GM12801 (cell line): Measurements from ENCODE around the gene SUSD3.

Experiments used
- CTCF ChIP-seq: IDR thresholded peaks from one replicate; pipeline ENCODE4 v1.5.1; 2011; ENCODE audit warnings: control low read depth; ENCODE audit not compliant: insufficient read length; ENCODE audit errors: extremely low read depth

The SUSD3 gene

GRCh38 chr9:93122721-93123221, 64.3 kb downstream of the SUSD3 start:
- TF ChIP-seq CTCF, result no peak

DNA sequence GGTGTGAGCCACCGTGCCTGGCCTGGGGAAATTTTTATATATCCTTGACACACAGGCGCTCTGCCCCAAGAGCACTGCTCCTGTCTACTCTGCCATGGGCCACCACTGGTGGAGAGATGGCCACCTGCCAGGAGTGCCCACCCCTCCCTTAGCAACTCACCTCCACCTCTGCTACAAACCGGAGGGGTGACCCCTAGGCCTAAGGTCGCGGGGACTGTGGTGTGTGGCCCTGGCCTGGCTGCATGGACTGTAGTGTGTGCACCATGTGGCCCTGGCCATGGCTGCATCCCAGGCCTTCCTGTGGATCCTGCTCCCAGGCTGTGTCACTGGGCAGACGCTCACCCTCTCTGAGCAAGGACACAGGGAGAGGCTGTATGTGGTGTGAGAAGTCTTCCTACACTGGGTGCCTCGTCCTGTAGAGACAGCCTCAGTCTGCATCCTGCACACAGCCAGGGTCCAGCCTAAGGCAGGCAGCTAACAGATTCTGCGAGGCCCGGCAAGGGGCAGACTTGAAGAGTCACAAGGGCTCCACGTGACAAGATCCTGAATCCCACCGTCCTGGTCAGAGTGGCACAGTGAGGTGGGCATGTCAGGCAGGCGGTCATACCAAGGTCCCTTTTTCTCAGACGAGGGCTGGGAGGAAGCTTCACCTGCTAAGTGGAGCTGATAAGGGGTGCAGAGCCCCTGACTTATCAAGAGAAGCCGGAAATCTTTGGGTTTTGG, 65.2 kb downstream of the SUSD3 start:
- no peak for TF ChIP-seq CTCF

DNA sequence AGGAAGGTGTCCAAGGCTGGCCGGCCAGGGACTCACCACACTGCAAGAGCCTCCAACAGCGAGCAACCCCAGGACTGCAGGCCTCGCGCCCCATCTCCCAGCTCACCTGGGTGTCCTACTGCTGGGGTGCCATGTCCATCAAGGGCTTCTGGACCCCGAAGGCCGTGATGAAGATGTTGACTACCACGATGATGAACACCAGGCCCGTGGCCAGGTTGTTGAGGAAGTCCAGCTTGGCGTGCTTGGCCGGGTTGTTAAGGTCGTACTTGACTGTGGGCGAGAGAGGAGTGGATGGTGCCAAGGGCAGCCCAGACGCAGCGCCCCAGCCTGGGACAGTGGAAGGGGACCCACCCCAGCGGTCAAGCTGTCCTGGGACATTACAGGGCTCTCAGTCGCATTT, 66.3 kb downstream of the SUSD3 start:
- TF ChIP-seq CTCF, result no peak

- TF ChIP-seq CTCF, result no peak
Observed at GRCh38 chr9:93125331-93125894, 66.9 kb downstream of the SUSD3 start.

DNA sequence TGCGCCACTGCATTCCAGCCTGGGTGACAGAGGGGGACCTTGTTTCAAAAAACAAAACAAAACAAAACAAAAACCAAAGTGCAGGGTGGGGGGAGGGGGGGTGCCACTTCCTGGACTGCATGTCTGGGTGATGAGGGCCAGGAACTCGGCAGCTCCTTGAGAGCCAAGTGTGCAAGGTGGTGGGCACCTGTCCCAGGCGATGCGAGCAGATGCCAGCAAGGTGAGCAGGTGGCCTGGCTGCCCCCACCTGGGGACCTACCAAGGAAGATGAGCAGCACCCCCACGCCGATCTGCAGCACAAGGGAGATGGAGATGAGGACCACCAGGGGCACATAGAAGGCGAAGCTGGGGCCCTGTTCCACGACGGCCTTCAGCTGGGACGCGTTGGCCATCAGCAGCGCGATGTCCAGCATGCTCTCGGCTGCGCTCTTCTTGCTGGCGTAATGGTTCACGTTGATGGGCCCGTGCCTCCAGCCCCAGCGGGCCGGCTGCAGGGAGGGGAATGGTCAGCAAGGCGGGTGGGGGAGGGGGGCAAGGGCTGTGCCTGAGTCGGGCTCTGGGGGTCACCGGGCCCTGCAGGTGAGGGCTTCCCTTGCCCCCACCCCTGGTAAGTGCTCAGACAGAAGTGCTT, 67.8 kb downstream of the SUSD3 start:
- no peak for TF ChIP-seq CTCF

GRCh38 chr9:93126825-93127368, 68.4 kb downstream of the SUSD3 start:
- no peak for TF ChIP-seq CTCF

GRCh38 chr9:93127395-93127911, 69.0 kb downstream of the SUSD3 start:
- TF ChIP-seq CTCF, result no peak
